SK-N-SH (cell line): Measurements from ENCODE around the gene TDRD12. TPM values are rescaled to one million over a fixed set of nuclear protein-coding genes. Genes with fewer than 3 reads are reported as not detected.

Experiments used
- CTCF ChIA-PET: fragments of 300-600, 350-600 bp; formaldehyde crosslinking; extraction: SDS; loops from one replicate; lab custom pipeline; 2021; lab: Yijun Ruan, JAX
- POLR2A ChIA-PET: fragments of 350-600 bp; sonication (Branson Sonifier 250); formaldehyde crosslinking; extraction: SDS; loops from one replicate; lab custom pipeline; 2020; ENCODE audit warnings: antibody characterized with exemption, inconsistent platforms; lab: Yijun Ruan, JAX
- DNase-seq: peaks from one replicate; pipeline ENCODE4 v3.0.0; 2012
- H2AFZ ChIP-seq: fragments of 200-600 bp; sonication (generic); 2 replicates; pipeline ENCODE4 v1.8.1; 2016; ENCODE audit warnings: antibody characterized with exemption, mild to moderate bottlenecking, low read depth
- H3F3A ChIP-seq: fragments of 200-600 bp; sonication (generic); replicated peaks from 2 replicates; pipeline ENCODE3; 2016; ENCODE audit warnings: antibody characterized with exemption, mild to moderate bottlenecking; ENCODE audit not compliant: insufficient read depth
- H3K27ac ChIP-seq, 2 experiments: fragments of 200-500 bp in 1 of 2; fragments of 200-600 bp in 1 of 2; sonication (Bioruptor generic) in 1 of 2; sonication (generic), shearing (Covaris generic) in 1 of 2; 2 replicates each; pipeline versions ENCODE4 v1.5.1 to v1.6.1; 2014 to 2016; ENCODE audit warnings: low read depth in 2 of 2, inconsistent platforms in 1 of 2, low read length in 1 of 2, mild to moderate bottlenecking in 1 of 2, mixed read lengths in 1 of 2
- H3K27me3 ChIP-seq: fragments of 200-600 bp; sonication (generic), shearing (Covaris generic); 2 replicates; pipeline ENCODE4 v1.6.1; 2016; ENCODE audit warnings: mixed run types; ENCODE audit not compliant: insufficient read depth
- H3K36me3 ChIP-seq, 2 experiments: fragments of 200-500 bp in 1 of 2; fragments of 200-600 bp in 1 of 2; sonication (Bioruptor generic) in 1 of 2; sonication (generic) in 1 of 2; replicated peaks in 1 of 2; 2 replicates each; pipeline versions ENCODE3 to v1.5.1; 2014 to 2016; ENCODE audit warnings: low read length in 1 of 2, mild to moderate bottlenecking in 1 of 2; ENCODE audit not compliant: insufficient read depth in 2 of 2, control insufficient read depth in 1 of 2
- H3K4me1 ChIP-seq, 2 experiments: fragments of 200-500 bp in 1 of 2; fragments of 200-600 bp in 1 of 2; sonication (Bioruptor generic) in 1 of 2; sonication (generic), shearing (Covaris generic) in 1 of 2; 2 replicates each; pipeline versions ENCODE4 v1.5.1 to v1.6.1; 2014 to 2016; ENCODE audit warnings: low read depth in 1 of 2, low read length in 1 of 2, mixed run types in 1 of 2; ENCODE audit not compliant: insufficient read depth in 2 of 2, control insufficient read depth in 1 of 2
- H3K4me2 ChIP-seq: fragments of 200-600 bp; sonication (generic), shearing (Covaris generic); 2 replicates; pipeline ENCODE4 v1.6.1; 2017; ENCODE audit warnings: mixed run types
- H3K4me3 ChIP-seq, 2 experiments: fragments of 200-500 bp in 1 of 2; fragments of 200-600 bp in 1 of 2; sonication (Bioruptor generic) in 1 of 2; sonication (generic), shearing (Covaris generic) in 1 of 2; 2 replicates each; pipeline versions ENCODE4 v1.5.1 to v1.8.1; 2014 to 2016; ENCODE audit warnings: low read depth in 2 of 2, inconsistent platforms in 1 of 2, low read length in 1 of 2, mild to moderate bottlenecking in 1 of 2, mixed read lengths in 1 of 2, moderate library complexity in 1 of 2
- H3K79me2 ChIP-seq: fragments of 200-600 bp; sonication (generic); 2 replicates; pipeline ENCODE4 v1.8.1; 2017; ENCODE audit warnings: mild to moderate bottlenecking; ENCODE audit not compliant: insufficient read depth
- H3K9ac ChIP-seq: fragments of 200-600 bp; sonication (generic); 2 replicates; pipeline ENCODE4 v1.6.1; 2017; ENCODE audit warnings: mixed run types
- H3K9me2 ChIP-seq: fragments of 200-600 bp; sonication (generic); 2 replicates; pipeline ENCODE4 v1.6.1; 2017; ENCODE audit warnings: mixed run types
- H3K9me3 ChIP-seq: fragments of 200-600 bp; sonication (generic); 2 replicates; pipeline ENCODE4 v1.6.1; 2017; ENCODE audit warnings: mixed run types, mild to moderate bottlenecking, moderate library complexity
- H4K20me1 ChIP-seq: fragments of 200-600 bp; sonication (generic); 2 replicates; pipeline ENCODE4 v1.6.1; 2017; ENCODE audit warnings: mild to moderate bottlenecking, mixed run types; ENCODE audit not compliant: insufficient read depth
- CTCF ChIP-seq: fragments of 200-600 bp; sonication (generic); IDR thresholded peaks from 2 replicates; pipeline ENCODE4 v1.6.1; 2017; ENCODE audit warnings: antibody characterized with exemption, mild to moderate bottlenecking, moderate library complexity
- GATA2 ChIP-seq: sonication (generic); formaldehyde crosslinking; IDR thresholded peaks from 2 replicates; pipeline ENCODE4 v1.5.0; 2020; ENCODE audit warnings: mild to moderate bottlenecking, missing genetic modification reagents
- MAX ChIP-seq: IDR thresholded peaks from 2 replicates; pipeline ENCODE4 v1.4.0; 2012; ENCODE audit warnings: low read depth
- MXI1 ChIP-seq: IDR thresholded peaks from 2 replicates; pipeline ENCODE4 v1.6.1; 2012; ENCODE audit warnings: mild to moderate bottlenecking, low read depth, low read length, improper control_type of control experiment
- NRF1 ChIP-seq: IDR thresholded peaks from 2 replicates; pipeline ENCODE4 v1.6.1; 2012; ENCODE audit warnings: low read depth, mild to moderate bottlenecking, low read length
- RAD21 ChIP-seq: IDR thresholded peaks from 2 replicates; pipeline ENCODE4 v1.6.1; 2012; ENCODE audit warnings: mild to moderate bottlenecking, low read length
- REST ChIP-seq: IDR thresholded peaks from 2 replicates; pipeline ENCODE4 v1.6.1; 2012; ENCODE audit warnings: mild to moderate bottlenecking, low read depth, low read length, moderate library complexity
- TCF12 ChIP-seq: IDR thresholded peaks from 2 replicates; pipeline ENCODE4 v1.4.0; 2012
- YY1 ChIP-seq: IDR thresholded peaks from 2 replicates; pipeline ENCODE4 v1.4.0; 2012; ENCODE audit warnings: low read depth, mild to moderate bottlenecking
- ZBTB33 ChIP-seq: IDR thresholded peaks from 2 replicates; pipeline ENCODE4 v1.4.0; 2012; ENCODE audit warnings: low read depth, borderline replicate concordance
- WGBS: methylation state at CpG from one replicate; pipeline ENCODE4 v1.1.6; 2017; ENCODE audit warnings: low lambda C conversion rate; 5-methylcytosine and 5-hydroxymethylcytosine counted together
- polyA plus RNA-seq, 3 experiments: library from polyadenylated mRNA; depleted of rRNA; stranded (reverse); fragments of >200 nt; gene quantifications; 2 replicates each; pipeline ENCODE4 v1.2.3, GENCODE V29; 2012

TDRD12 gene
- polyA plus RNA-seq, 1 of the 3 experiments (the other 2 are of a cell fraction), result 0.05 TPM

- WGBS, result 53% methylated on average over 17 of the region's 17 CpGs
- Histone ChIP-seq H3K9ac (no peak overlapping the region), H3K9me2 (no peaks in the 10 kb centered on the region), H3K27ac (peak overlapping the region in 1 of 2 experiments; percentile 54; a peak in 1 of 4 replicates), H3K9me3 (no peaks in the 10 kb centered on the region), H3F3A (no peaks in the 10 kb centered on the region), H3K4me2 (no peak overlapping the region), H3K36me3 (no peaks in the 10 kb centered on the region), H3K4me3 (no peak overlapping the region), H2AFZ (no peak overlapping the region), H3K4me1 (peaks cover 0 to 16% of the 10 kb centered on the region in 2 experiments; a peak in 1 of 4 replicates), H4K20me1 (no peaks in the 10 kb centered on the region), H3K27me3 (no peaks in the 10 kb centered on the region; the same call in 1 of the 2 replicates), H3K79me2 (no peaks in the 10 kb centered on the region)
- peak; percentile 61 for DNase-seq
- ChIA-PET POLR2A (interaction anchor here (1.5 kb wide), 1 partner anchor 11 kb away, joined by 5 read pairs; no protein-coding TSS in a partner anchor), CTCF (no interaction called here)
- no peak for TF ChIP-seq TCF12
- TF ChIP-seq MXI1, result no peak
- no peak for TF ChIP-seq GATA2 (CRISPR knock-in tag)
- no peak for TF ChIP-seq MAX
- TF ChIP-seq RAD21, result peak; percentile 8; the same call in 1 of the 2 replicates
Observed at GRCh38 chr19:32817569-32818476, 98.3 kb downstream of the TDRD12 start.

GRCh38 chr19:32818536-32818935 is 99.0 kb downstream of the TDRD12 start:
- H3K79me2 ChIP-seq, result no peaks in the 10 kb centered on the region
- ChIA-PET CTCF (interaction anchor here (1.3 kb wide), 1 partner anchor 9 kb away, joined by 3 read pairs; no protein-coding TSS in a partner anchor), POLR2A (interaction anchor here (1.5 kb wide), 1 partner anchor 10 kb away, joined by 5 read pairs; no protein-coding TSS in a partner anchor)

More at GRCh38 chr19:32818536-32818935, 99.0 kb downstream of the TDRD12 start:
- no peak for TF ChIP-seq RAD21
- TF ChIP-seq YY1, result no peak
- no peak for TF ChIP-seq TCF12
- TF ChIP-seq NRF1, result no peak
- no peak for TF ChIP-seq ZBTB33
- TF ChIP-seq REST, result no peak
- TF ChIP-seq CTCF, result no peak
- no peaks in the 10 kb centered on the region; the same call in 1 of the 2 replicates for H3K27me3 ChIP-seq
- H3K27ac ChIP-seq, result no peak overlapping the region
- H3F3A ChIP-seq, result no peaks in the 10 kb centered on the region
- no peaks in the 10 kb centered on the region for H4K20me1 ChIP-seq
- no peaks in the 10 kb centered on the region for H3K9me2 ChIP-seq
- peaks cover 0 to 16% of the 10 kb centered on the region in 2 experiments; a peak in 1 of 4 replicates for H3K4me1 ChIP-seq
- WGBS, result 57% methylated on average over 8 of the region's 8 CpGs
- no peak overlapping the region for H2AFZ ChIP-seq
- no peak overlapping the region for H3K4me3 ChIP-seq
- no peaks in the 10 kb centered on the region for H3K9me3 ChIP-seq
- H3K4me2 ChIP-seq, result no peak overlapping the region
- no peak overlapping the region for H3K9ac ChIP-seq
- DNase-seq, result no peak
- H3K36me3 ChIP-seq, result no peaks in the 10 kb centered on the region
